GM12864 (cell line): Measurements from ENCODE around the gene NFIB.

ENCODE experiments used
- DNase-seq: peaks from one replicate; pipeline ENCODE4 v3.0.0-alpha.2; 2011; ENCODE audit warnings: low read depth
- H3K4me3 ChIP-seq: 2 replicates; pipeline ENCODE4 v1.5.1; 2011; ENCODE audit warnings: mild to moderate bottlenecking, low read depth, low read length, control low read depth
- TF ChIP-seq, protein P1 (sequence below): IDR thresholded peaks from 2 replicates; pipeline ENCODE4 v1.5.1; 2011; ENCODE audit warnings: low read depth, mild to moderate bottlenecking, moderate library complexity, low read length, control low read depth, inconsistent platforms; ENCODE audit errors: missing control alignments

Gene NFIB

DNA sequence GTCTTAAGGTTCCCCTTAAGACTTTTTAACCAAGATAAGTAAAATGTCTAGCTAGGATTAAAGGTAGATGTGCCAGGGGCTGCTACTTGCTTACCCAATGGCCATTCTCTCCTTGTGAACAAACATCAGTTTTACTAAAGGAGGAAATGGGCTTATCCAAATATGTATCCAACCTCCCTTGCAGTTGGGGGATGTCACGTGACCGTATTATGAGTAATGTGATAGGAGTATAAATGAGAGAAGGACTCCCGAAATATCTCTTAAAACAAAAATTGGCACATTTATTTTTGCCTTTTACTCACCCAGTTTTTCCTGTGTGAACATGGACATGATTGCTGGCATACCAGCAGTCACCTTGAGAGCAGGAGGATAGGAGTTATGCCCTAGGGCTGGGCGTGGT, 247.9 kb downstream of the NFIB start:
- no peak for DNase-seq
- TF ChIP-seq, protein P1, sequence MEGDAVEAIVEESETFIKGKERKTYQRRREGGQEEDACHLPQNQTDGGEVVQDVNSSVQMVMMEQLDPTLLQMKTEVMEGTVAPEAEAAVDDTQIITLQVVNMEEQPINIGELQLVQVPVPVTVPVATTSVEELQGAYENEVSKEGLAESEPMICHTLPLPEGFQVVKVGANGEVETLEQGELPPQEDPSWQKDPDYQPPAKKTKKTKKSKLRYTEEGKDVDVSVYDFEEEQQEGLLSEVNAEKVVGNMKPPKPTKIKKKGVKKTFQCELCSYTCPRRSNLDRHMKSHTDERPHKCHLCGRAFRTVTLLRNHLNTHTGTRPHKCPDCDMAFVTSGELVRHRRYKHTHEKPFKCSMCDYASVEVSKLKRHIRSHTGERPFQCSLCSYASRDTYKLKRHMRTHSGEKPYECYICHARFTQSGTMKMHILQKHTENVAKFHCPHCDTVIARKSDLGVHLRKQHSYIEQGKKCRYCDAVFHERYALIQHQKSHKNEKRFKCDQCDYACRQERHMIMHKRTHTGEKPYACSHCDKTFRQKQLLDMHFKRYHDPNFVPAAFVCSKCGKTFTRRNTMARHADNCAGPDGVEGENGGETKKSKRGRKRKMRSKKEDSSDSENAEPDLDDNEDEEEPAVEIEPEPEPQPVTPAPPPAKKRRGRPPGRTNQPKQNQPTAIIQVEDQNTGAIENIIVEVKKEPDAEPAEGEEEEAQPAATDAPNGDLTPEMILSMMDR = no peak

DNA sequence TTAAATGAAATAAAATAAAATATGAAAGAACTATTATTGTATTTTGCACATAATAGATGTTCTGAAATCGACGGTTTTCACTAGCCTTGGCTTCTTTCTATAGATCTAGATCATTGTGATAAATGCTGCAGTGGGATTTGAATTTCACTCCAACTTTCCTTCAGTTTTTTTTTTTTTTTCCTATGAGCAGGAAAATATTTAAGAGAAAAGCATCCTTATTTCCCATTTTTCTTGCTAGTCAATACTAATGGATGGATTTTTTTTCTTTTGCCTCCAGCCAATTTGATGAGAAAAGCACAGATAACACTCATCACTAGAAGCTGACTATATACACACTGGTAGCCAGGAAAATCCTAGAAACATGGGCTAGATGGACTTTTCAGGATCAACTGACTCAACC, 249.0 kb downstream of the NFIB start:
- no peak overlapping the region for H3K4me3 ChIP-seq
- DNase-seq = no peak
- TF ChIP-seq, protein P1 = no peak

More for the DNA sequence above, 247.9 kb downstream of the NFIB start:
- H3K4me3 ChIP-seq = no peak overlapping the region

DNA sequence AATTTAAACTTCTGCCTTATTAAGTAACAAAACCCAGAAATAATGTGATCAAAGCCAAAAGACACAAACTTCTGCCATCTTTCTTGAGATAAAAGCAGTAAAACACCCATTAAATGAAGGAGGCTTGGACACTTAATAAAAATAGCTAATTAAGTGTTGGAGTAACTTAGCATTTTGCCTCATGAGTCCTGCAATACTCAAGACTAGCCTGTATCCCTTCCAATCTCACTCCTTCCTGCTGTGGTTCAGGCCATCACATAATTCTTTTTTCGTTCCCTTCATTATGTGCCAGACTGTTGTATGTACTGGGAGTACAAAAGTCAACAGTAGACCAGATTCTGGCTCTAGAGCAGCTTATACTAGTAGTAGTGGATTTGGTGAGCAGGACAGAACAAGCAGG, 250.2 kb downstream of the NFIB start:
- TF ChIP-seq, protein P1 = no peak
- H3K4me3 ChIP-seq = no peak overlapping the region
- no peak for DNase-seq

DNA sequence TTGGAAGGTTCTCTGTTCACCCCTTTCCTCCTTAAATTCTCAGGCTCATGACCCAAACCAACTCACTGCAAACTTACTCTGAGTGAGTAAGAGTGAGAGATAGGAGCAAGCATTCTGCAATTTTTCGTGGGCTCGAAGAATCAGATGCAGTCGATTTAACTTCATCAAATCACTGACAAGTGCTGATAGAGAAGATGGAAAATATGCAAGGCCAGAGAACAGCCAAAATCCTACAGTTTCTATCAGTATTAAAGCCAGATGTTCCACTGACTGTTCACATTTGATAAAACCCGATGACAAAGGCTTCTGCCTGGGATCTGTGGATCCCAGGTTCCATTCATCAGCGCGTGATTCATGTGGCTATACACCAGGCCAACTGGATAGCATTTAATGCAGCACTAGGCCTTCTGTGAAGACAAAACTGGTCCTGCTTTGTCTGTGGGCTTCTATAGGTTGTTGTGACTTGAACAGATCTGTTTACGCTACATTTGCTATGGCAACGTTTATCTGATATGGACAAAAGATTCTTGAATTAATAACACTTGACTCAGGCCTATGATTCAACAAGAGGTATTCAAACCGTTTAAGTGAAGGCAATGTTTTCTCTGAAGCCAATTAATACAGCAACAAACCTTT, 251.2 kb downstream of the NFIB start:
- DNase-seq = no peak

DNA sequence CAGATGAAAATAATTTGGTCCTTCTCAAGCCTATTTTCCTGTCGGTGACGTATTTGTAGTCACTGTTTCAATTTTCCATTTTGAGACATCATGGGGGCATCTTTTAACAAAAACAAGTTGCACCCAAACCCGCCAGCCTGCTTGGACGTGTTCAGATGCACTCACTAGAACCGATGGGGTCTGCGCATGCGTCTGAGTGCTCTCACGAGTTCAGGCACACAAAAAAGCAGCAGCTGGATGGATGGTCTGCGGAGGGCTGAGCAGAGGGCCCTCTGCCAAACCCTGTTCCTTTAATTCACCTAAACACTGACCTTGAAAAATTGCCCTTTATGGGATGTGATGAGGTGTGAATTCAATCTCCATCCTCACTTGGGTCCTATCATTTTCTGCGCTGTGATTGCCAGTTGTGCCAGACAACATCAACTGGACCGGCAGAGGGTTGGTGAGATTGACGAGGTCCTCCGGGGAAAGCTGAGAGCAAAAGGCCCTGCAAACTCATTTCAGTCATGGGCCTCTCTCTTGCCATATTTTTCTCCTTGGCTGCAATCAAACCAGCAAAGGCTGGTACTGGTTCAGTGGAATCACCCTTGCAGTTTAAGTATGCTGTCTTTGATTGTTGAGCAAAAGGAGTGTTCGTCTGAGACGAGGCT, 251.9 kb downstream of the NFIB start:
- DNase-seq = no peak
- TF ChIP-seq, protein P1 = no peak
- no peak overlapping the region for H3K4me3 ChIP-seq

More for the DNA sequence above, 251.2 kb downstream of the NFIB start:
- TF ChIP-seq, protein P1 = no peak
- no peak overlapping the region for H3K4me3 ChIP-seq

DNA sequence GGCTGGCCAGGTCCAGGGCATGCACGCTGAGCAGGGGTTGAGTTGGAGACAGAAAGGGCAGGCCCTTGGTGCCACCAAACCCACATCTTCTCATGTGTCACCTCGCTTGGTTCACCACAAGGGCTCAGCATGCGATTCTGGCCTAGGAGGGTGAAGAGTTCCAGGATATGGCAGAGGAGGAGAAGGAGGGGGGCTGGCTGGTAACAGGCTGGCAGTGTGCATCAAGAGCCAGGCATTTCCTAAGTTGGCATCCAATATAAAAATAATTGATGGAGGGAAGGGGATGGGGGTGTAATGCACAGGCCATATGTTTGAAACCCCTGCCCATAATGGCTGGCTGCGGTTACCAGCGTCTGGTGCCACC, 255.6 kb downstream of the NFIB start:
- no peak overlapping the region for H3K4me3 ChIP-seq
- TF ChIP-seq, protein P1 = no peak
- no peak for DNase-seq
